Measurements from ENCODE around the gene PHOX2A.

Gene PHOX2A

DNA sequence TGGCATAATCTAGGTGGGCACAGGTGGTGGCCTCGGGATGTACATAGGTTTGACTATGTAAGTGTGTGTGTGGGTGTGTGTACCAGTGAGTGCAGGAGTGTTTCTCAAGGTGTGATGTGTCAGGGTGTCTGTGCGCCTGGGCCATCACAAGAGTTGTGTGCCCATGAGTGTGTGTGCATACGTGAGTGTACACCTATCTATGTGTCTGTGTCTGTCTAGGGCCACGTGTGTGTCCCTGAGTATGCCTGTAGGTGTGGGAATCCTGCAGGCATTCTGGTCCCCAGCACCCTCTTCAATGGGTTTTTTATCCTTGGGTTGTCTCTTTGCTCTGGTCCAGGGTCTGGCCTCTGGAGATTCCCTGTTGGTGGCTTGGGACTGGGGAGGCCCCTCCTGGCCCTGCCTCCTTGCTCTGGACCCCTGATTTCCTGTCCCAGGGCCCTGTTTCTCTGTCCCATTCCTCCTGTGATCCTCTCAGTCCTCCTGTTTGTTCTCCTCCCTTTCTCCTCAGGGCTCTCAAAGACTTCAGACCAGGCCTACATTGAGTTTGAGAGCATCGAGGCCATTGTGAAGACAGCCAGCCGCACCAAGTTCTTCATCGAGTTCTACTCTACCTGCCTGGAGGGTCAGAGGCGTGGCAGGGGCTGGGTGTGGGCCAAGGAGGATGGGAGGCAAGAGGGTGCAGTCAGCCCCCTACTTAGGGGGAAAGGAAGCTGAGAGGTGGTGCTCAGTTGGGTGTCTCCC, 10.0 kb downstream of the PHOX2A start:
- DNase-seq (ENCODE audit: low read depth in 2 of 2): no peak

DNA sequence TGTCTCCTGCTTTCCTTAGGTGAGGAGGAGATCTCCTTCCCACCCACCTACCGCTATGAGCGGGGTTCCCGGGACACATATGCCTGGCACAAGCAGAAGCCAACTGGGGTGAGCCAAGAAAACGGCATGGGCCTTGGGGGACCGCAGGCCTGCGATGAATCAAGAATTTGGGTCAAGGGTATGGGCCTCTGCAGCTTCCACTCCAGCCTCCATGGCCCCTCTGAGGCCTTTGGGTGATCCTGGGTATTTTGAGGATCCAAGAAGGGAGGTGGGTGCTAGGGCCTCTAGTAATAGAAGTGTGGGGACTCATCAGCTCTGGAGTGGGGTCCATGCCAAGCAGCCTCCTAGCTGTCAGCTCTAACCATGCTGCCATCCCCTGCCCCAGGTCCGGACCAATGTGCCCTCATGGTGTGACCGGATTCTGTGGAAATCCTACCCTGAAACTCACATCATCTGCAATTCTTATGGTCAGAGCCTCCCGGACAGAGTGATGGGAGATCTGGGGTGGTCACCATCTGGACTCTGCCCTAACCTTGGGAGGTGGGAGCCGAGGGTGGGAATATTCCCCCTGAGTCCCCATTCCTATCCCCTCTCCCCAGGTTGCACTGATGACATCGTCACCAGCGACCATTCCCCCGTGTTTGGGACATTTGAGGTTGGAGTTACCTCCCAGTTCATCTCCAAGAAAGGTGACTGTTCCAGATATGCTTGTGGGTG, 10.8 kb downstream of the PHOX2A start:
- no peak for DNase-seq (ENCODE audit: low read depth in 2 of 2)

DNA sequence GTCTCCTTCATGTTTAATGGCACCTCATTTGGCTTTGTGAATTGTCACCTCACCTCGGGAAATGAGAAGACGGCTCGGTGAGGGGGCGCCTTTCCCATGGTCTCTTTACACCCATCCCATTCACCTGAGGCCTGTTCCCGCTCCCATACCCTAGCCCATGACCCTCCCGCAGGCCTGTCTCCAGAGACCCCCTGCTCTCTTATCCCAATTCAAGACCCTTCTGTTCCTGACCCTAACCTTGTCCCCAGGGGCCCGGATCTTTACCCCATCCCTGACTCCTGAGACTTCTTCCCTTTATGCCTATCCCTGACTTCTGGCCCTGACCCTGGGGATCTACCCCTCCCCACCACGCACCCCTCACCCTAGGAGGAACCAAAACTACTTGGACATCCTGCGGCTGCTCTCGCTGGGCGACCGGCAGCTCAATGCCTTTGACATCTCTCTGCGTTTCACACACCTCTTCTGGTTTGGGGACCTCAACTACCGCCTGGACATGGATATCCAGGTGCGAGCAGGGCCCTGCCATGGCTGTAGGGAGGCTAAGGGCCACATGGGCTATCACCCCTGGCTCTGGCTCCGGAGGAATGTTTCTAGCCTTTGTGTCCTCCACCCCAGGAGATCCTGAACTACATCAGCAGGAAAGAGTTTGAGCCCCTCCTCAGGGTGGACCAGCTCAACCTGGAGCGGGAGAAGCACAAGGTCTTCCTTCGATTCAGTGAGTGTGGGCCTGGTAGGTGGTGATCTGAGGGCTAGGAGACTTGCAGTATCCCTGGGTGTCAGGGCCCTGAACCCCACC, 11.5 kb downstream of the PHOX2A start:
- DNase-seq (ENCODE audit: low read depth in 2 of 2): no peak

DNA sequence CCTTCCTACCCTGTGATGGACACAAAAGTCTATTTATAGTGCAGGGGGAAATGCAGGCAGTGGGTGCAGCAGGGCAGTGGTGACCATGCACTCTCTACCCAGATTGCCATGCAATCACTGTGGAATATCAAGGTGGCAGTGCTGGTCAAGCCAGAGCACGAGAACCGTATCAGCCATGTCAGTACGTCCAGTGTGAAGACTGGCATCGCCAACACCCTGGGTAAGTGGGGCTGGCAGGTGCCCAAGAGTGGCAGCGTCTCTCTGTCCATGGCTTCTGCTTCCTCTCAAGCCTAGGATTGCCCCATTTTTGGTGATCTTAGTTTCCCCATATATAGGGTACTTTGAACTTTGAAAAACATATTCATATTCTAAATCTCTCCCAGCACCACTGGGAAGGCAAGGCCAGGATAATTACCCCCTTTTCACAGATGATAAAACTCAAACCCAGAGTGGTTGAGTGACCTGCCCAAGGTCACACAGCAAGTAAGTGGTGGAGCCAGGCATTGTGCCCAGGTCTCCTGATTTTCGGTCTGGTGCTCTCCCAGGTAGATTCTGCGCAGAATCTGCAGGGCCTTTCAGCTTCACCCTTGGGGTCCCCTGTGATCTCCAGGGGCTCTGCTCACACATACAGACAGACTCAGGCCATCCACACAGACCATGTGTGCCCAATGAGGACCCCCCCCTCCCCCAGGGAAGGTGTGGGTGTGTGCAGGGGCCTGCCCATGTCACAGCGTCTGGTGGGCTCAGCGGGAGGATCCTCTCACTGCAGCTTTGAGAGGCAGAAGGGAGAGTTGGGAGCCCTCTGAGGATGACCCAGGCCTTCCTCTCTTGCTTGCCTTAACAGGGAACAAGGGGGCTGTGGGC, 12.3 kb downstream of the PHOX2A start:
- DNase-seq (ENCODE audit: low read depth in 2 of 2): no peak

DNA sequence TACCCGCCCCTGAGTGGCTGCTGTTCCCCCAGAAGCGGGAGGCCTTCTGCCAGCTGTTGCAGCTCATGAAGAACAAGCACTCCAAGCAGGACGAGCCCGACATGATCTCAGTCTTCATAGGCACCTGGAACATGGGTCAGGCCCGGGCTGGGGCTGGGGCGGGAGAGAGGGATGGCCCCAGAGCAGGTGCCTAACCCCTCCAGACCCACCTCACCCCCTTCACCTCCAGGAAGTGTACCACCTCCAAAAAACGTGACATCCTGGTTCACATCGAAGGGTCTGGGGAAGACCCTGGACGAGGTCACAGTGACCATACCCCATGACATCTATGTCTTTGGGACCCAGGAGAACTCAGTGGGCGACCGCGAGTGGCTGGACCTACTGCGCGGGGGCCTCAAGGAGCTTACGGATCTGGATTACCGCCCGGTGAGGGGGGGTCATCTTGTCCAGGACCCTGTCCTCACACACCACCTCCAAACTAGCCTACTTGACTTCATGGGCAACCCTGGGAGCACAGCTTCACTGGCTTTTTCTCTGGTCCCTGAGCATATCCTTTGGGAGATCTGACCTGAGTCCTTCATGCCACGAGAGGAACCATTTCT, 13.1 kb downstream of the PHOX2A start:
- no peak for DNase-seq (ENCODE audit: low read depth in 2 of 2)

DNA sequence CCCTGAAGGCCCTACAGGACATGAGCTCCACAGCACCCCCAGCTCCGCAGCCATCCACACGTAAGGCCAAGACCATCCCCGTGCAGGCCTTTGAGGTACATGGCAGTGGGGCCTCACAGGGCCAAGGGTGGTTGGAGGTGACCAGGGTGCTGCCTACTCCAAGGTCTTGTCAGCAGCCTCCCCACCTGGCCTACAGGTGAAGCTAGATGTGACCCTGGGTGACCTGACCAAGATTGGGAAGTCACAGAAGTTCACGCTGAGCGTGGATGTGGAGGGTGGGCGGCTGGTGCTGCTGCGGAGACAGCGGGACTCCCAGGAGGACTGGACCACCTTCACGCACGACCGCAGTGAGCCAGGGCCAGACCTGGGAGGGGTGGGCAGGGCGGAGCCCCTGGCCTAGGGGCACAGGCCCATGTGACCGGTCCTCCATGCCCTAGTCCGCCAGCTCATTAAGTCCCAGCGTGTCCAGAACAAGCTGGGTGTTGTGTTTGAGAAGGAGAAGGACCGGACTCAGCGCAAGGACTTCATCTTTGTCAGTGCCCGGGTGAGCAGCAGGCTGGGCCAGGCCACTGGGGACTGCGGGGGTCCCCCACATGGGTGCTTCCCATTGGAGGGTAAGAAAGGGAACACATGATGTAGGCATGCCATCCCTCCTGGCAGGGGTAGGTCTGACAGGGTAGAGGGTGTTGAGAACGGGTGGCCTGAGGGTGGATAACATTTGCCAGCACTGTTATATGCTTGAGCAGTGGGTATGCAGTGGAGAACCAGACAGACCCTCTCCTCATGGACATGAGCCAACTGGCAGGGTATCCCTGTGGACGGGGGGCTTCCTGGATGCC, 13.8 kb downstream of the PHOX2A start:
- DNase-seq (ENCODE audit: low read depth in 2 of 2): no peak

DNA sequence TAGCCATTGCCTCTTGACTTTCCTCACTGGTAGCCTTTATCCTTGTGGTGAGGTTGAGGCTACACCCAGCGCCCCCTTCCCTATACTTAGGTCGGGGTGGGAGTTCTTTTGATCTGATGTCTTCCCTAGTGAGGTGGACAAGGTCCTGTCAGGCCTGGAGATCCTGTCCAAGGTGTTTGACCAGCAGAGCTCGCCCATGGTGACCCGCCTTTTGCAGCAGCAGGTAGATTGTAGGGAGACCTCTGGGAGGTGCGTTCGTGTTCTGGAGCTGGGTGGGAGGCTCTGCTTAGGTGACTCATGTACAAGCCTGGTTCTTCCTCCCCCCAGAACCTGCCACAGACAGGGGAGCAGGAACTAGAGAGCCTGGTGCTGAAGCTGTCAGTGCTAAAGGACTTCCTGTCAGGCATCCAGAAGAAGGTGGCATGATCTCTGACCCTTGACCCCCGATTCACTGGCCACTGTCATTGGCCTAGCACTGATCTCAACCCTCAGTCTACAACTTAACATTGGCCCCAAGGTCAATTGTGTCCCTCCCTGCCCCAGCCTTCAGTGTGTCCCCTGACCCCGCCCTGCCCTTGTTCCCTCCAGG, 14.5 kb downstream of the PHOX2A start:
- DNase-seq (ENCODE audit: low read depth in 2 of 2): no peak

DNA sequence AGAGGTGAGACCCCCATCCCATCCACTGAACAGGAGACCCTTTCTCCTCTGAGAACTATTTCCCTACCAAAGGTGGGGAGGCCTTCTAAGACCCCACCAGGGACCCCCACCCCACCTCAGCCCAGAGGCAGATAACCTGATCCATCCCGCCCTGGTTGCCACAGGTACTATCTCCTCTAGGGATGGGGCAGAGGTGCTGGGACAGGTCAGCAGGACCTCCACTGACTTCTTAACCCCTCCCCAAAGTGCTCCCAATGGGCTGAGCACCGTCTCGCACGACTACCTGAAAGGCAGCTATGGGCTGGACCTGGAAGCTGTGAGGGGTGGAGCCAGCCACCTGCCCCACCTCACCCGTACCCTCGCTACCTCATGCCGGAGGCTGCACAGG, 15.1 kb downstream of the PHOX2A start:
- DNase-seq (ENCODE audit: low read depth in 2 of 2): no peak

DNA sequence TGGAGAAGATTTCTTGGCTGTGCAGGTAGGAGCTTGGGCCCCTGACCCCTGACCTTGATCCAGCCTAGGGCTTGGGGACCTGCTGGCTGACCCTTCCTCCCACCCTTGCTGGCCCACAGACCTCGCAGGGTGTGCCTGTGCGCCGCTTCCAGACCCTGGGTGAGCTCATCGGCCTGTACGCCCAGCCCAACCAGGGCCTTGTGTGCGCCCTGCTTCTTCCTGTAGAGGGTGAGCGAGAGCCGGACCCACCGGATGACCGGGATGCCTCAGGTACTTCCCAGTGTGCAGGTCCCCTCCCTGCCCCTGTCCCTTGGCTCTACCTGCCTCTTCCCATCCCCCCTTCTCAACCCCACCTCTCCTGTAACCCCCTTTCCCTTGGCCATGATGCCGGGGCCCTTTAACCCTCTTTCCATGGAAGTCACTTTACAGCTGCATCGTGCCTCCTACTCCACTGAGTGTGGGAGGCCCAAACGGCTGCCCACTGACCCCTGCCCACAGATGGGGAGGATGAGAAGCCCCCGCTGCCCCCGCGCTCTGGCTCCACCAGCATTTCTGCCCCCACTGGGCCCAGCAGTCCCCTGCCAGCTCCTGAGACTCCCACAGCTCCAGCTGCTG, 15.6 kb downstream of the PHOX2A start:
- DNase-seq (ENCODE audit: low read depth in 2 of 2): no peak

DNA sequence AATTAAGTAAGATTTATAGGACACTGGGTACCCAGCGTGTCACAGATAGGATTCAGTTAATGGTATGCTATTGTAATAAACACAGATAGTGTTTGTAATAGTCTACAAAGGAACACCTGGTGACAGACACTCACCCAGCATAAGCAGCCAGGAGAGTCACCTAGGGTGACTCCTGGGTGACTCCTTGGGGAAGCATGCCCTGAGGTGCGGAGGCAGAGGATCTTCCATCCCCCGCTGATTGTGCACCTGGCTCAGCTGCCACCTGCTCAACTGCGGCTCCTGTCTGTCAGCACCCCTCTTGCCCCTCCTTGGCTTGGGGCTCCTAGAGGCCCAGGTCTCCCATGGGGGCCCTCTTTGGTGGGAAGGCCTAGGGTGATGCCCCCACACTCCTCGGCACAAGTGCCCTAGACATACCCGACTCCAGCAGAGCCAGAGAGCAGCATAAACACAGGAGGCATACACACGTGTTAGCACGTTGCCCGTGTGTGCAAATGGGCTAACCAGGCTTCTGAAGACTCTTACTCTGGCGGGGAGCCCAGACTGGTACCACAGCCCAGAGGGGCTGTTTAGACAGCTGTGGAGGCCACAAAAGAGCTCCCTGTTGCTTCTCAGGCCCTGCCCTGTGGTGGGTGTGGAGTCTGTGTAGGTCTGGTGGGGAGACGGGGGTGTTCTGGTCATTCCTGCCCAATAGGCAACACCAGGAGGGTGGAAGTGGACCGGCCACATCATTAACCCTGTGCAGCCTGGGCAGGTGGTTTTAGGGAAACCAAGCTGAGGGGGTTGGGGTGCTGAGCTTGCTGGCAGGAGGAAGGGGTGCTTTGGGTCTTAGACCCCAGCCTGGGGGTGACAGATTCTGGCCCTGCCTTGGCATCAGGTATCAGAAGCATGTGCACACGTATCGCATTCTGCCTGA, 16.4 kb downstream of the PHOX2A start:
- no peak for DNase-seq (ENCODE audit: low read depth in 2 of 2)

DNA sequence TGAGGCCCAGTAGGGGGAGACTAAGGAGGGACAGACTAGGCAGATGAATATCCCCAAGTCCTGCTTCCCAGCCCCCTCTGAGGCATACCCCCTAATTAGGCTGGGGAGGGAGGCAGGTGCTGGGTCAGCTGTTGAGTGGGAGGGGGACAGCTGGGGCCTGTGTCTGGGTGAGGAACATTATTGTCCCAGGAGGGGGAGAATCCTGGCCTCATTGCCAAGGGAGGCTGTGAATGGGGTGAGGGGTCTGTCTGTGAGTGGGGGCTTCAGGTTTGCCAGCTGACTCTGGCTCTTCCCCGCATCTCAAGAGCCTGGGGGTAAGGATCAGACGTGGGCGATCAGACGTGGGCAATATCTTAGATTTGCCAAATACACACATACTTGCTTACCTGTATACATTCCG, 17.3 kb downstream of the PHOX2A start:
- DNase-seq (ENCODE audit: low read depth in 2 of 2): no peak

DNA sequence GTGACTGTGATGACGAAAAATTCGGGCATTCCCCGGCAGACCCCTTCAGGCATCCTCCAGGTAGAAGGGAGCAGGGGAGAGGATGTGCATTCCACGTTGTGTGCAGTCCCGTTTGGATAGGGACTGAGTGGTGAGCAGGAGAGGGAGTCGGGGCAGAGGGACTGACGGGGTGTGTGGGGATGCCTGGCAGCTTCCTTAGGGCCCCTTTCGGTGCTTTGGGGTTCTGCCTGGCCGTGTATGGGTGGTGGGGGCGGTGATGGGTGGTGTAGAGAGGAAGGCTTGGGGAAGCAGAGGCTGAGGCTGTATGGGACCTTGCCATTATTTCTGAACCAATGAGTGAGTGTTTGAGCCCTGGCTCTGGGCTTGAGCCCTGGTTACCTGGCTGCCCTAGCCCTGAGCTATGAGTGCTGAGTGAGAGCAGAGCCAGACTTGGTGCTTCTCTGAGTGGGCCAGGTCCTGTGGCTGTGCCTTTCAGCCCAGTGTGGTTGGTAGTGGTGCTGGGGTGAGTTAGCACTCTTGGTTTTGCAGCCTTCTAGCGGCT, 18.5 kb downstream of the PHOX2A start:
- peak in 1 of 2 donors; percentile 17 for DNase-seq (ENCODE audit: low read depth in 2 of 2)

DNA sequence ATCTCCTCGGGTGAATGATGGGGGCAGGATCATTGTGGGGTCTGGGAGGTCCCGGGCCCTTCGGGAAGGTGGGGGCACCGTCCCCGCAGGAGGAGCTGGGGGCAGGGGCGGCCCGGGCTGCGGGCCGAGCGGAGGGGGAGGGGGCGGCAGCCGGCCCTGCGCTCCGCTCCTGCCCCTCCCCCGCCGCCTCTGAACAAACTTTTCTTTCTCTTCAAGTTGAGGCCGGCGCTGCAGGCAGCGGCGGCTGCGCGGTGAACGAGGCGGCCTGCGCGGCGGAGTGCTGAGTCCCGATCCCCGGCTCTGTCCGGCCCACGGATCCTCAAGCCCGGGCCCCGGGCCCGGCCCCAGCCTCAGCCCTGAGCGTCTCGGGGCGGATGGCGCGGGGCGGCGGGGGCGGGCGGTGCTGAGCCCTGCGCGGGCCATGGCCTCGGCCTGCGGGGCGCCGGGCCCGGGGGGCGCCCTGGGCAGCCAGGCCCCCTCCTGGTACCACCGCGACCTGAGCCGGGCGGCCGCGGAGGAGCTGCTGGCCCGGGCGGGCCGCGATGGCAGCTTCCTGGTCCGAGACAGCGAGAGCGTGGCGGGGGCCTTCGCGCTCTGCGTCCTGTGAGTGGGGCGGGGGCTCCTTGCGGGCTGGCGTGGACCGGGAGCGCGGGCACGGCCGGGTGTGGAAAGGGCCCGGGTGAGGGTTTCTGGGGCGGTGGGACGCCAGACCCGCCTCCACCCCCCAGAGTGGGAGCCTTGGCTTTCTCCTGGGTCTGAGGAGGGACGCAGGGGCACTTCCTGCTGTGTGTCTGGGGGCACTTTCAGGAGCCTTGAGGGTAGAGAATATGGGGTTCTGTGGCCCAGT, 19.2 kb downstream of the PHOX2A start, which contains the start of gene INPPL1:
Gene INPPL1 (plus strand): TSS at position 204 of the 847 bp plus-strand sequence. CDS start 218 bp downstream, at position 422.
- DNase-seq (ENCODE audit: low read depth in 2 of 2): peak; percentile 21 to 53

DNA sequence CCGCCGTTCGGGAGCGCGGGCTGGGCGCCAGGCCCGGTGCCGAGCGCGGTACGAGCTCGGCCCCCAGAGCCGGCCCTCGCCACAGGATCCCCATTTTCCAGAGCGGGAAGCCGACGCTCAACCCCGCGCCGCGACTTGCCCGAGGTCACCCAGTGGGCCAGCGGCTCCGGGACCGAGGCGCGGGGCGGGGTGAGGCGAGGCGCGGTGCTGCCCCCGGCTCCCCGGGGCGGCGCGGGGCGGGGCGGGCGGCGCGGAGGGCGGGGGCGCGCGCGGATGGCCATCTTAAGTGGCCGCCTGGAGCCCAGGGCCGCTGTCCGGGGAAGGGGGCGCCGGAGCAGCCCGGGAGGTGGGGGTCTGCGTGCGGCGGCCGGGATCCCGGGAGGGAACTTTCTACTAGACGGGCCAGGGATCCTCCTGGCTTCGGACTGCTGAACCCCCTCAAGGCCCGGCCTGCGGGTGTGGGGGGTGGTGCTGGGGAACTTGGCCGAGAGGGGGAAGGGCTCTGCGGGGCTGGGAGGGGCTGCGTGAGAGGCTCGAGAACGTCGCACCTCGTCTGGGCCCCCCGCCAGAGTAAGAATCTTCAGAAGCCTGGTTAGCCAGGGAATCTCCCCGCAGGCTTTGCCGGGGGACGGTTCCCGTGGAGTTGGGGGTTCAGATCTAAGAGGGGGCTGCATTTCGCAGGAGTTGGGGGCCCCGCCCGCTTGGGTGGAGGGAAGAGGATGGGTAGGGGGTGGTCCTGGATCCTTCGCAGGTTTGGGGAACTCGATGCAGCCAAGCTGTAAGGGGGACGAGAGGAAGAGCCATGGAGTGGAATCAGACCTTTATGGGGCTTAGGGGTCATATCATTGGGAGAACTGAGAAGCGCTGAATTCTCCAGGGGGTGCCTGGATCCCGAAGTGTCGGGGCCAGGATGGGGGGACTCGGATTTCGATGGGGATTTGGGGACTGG, 20.1 kb downstream of the PHOX2A start:
- DNase-seq (ENCODE audit: low read depth in 2 of 2): peak; percentile 14 to 55

DNA sequence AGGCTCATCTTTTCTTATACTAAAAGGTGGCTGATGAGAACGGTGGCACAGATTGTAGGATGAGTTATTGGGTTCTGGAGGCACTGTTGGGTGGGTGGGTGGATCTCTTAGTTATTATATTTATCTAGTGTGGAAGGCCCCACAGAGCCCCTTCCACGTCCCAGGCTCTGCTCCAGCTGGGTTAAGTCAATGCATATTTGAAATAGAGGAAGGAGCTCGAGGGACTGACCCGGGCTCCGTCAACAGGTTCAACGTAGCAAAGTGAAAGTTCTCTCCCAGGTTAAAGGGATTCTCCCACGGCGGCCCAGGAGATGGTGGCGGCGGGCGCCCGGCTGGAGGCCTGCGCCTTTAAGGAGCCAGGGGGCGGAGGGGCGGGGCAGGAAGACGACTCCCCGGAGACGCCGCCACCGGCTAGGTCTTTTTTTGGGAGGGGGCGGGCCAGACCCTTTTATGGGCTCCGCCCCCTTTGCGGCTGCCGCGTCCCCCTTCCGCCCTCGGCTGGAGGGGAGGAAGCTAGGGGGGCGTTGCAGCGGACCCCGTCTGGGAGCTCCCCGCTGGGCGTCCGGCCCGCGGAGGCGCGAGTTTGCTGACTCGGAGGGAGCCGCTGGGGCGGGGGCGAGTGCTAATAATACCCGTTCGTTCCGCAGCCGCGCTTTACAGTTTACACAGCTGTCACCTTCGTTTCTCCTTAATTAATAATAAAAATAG, 20.9 kb downstream of the PHOX2A start:
- peak; percentile 81 to 92 for DNase-seq (ENCODE audit: low read depth in 2 of 2)
